Measurements from ENCODE around the gene ANKRD31.

Gene ANKRD31

DNA sequence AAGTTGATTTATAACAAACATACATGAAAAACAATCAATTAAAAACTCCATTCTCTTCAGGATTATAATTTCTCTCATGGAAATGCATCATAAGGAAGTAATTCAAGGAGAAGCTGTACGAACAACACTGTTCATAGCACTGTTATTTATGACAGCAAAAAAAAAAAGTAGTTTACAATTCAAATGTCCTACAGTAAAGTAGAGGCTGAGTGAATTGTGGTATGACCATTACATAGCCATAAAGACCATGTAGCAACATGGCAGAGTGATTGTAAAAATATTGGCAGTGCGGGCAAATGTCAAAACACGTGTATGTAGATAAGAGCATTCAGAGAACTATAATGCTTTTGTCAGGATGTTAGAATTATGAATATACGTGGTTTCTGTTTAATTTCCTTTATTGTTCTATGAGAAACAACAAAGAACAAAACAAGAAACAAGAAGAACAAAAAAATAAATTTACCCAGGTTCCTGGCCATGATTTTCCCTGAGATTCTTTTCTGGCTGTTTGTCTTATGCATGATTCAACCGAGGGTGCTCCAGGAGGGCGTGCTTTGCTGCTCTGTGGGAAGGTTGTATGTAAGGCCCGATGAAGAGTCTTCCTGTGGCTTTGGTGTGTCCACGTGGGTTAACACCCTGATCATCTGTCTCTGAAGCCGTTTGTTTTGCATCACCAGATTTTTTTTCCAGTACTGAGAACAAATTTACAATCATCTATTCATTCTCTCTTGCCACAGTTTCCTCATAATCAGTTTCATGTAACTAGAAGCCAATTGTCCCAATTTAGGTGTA is 213.1 kb downstream of the ANKRD31 start:
- no peak for DNase-seq

DNA sequence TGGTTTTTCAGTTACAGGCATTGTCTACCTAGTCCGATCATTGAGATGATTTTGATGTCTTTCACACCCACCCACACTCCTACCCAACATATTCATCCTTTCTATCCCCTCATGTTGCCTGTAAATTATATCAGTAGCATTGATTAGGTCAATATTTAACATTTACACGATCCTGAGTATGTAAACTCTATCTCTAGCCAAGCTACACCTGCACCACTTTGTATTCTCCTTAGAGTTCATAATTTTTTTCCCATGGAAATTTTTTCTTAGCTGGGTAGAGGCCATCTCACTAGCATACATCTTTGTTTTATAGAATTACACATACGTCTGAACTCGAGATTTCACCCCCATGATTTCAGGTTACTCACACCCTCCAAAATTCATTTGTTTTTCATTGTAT is 214.9 kb downstream of the ANKRD31 start:
- DNase-seq: no peak

DNA sequence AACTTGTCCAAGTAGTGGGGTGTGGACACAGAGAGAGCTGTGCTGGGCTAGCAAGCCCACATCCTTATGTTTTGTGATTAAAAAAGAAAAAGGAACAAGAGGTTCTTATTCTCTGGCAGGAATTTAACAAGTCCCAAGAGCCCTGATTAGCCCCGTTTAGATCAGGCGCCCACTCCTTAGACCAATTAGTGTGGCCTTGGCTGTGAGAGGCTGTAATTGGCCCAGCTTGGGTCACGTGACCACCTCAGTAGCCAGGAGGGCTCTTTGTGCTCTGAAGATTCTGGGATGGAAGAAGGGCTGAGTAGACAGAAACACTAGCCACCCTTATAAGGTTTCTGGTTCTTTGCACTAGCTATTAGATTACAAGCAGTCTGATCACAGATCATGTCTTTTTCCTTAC is 215.5 kb downstream of the ANKRD31 start:
- DNase-seq: no peak

DNA sequence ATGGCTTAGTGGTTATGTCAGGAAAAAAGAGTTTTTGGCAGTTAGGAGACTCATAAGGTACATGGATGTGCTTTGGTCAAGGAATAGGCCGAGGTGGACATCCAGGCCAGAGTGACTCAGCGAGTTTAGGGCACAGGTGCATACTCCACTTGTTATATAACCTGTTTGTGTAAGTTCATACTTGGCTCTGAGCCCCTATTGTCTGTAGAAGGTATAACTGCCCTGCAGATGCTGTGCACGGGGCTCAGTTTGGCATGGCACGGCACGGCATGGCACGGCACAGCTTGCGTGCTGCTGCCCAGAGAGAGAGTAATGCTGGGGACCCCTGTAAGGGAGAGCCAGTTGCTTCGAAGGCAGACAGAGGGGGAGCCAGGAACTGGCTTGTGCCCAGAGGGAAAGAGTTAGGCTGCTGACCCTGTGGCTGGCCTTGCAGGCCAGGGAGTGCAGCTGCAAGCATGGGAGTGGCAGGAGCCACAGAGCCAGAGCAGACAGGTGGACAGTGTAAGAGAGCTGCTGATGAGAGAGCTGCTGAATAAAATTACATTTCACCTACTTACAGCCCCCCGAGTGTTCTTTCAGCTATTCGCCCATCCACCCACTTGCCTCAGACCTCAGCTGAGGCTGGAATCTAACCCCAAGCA is 216.5 kb downstream of the ANKRD31 start:
- no peak for DNase-seq

DNA sequence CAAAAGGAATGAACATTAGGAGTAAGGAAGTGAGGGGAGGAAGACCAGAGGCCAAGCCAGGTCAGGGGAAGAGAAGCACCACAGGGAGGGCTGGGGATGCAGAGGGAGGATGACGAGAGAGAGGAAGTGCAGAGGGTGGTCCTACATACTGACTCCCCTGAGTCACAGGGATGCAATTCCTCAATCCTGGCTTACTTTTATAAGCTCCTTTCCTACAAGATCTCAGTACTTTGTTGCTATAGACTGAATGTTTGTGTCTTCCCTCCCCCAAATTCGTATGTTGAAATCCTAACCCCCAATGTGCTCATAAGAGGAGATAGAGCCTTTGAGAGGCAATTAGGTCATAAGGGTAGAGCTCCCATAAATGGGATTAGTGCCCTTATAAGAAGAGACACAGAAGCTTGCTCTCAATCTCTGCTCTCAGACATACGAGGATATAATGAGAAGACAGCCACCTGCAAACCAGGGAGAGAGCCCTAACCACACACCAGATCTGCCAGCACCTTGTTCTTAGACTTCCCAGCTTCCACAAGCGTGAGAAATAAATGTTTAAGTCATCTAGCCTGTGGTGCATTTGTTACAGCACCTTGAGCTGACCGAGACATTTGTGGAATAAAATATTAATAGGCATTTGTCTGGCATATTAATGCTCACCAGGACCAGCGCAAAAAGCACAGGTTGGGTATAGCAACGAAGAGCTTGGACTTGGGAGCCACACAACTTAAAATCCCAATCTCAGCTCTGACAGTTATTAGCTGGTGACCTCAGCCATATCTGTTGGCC is 217.7 kb downstream of the ANKRD31 start:
- no peak for DNase-seq

All from activated T-cell treated with anti-CD3 and anti-CD28 coated beads, Interleukin-2, amount 50 U/mL, for 48 hours (primary cell).